Uterus (tissue), 4 donors: Measurements from ENCODE around the gene MICAL1. TPM values are rescaled to one million over a fixed set of nuclear protein-coding genes. Genes with fewer than 3 reads are reported as not detected.

Source experiments
- DNase-seq, 2 donors: peaks; one replicate each; pipeline ENCODE4 v3.0.0-alpha.2; 2019 to 2020
- H3K27ac ChIP-seq, 2 donors: fragments of 200-600 bp; sonication (generic); 1 replicate in 1 of 2; 2 replicates in 1 of 2; pipeline ENCODE4 v1.5.1; 2016 to 2018
- H3K27me3 ChIP-seq, 2 donors: fragments of 200-600 bp; sonication (generic); one replicate each; pipeline ENCODE4 v1.5.1; 2018 to 2019; ENCODE audit warnings: control low read depth in 1 of 2
- H3K36me3 ChIP-seq, 2 donors: fragments of 200-600 bp; sonication (generic); one replicate each; pipeline ENCODE4 v1.5.1; 2019; ENCODE audit warnings: control low read depth in 1 of 2
- H3K4me1 ChIP-seq, 2 donors: fragments of 200-600 bp; sonication (generic); one replicate each; pipeline ENCODE4 v1.5.1; 2018 to 2019; ENCODE audit warnings: control low read depth in 1 of 2
- H3K4me3 ChIP-seq, 2 donors: fragments of 200-600 bp; sonication (generic); 1 replicate in 1 of 2; 2 replicates in 1 of 2; pipeline ENCODE4 v1.5.1; 2018 to 2019; ENCODE audit warnings: mild to moderate bottlenecking in 1 of 2
- H3K9me3 ChIP-seq, 2 donors: fragments of 200-600 bp; sonication (generic); one replicate each; pipeline ENCODE4 v1.5.1; 2019; ENCODE audit warnings: control low read depth in 1 of 2
- CTCF ChIP-seq, 4 experiments: fragments of 200-600 bp in 2 of 4; fragments of 450-650 bp in 2 of 4; sonication (generic) in 2 of 4; IDR thresholded peaks; one replicate each; pipeline ENCODE4 v1.5.1; 2016 to 2019; ENCODE audit warnings: antibody characterized with exemption in 4 of 4, mild to moderate bottlenecking in 2 of 4, moderate library complexity in 1 of 4
- POLR2A ChIP-seq, 2 donors: fragments of 450-650 bp; IDR thresholded peaks; one replicate each; pipeline ENCODE4 v1.6.1; 2016; ENCODE audit warnings: antibody characterized with exemption in 2 of 2, mild to moderate bottlenecking in 1 of 2, moderate library complexity in 1 of 2
- intact Hi-C: fragments of 100-400 bp; cut with DNase I; formaldehyde crosslinking; loops from one replicate; pipeline ENCODE4 v1.15.1; 2023; ENCODE audit warnings: low total_unique reads
- total RNA-seq, 4 donors: library from RNA; depleted of rRNA in 3 of 4; stranded (reverse); fragments of >200 nt in 3 of 4; gene quantifications; one replicate each; pipeline versions ENCODE4 v1.1.0 to v1.2.4, GENCODE V29; 2014 to 2023
- donor health status: DM: yes; HTN: yes; CAD: no.

Gene MICAL1
- total RNA-seq, 4 donors from 2014 or later: 27.2 to 46.1 (median 36.2) TPM

- no peak overlapping the region for H3K4me3 ChIP-seq
- H3K27me3 ChIP-seq: no peaks in the 10 kb centered on the region
- DNase-seq: no peak
- intact Hi-C loops: no loop called here
- TF ChIP-seq POLR2A (IDR thresholded peaks at IDR 0.05): no peak
- no peak for TF ChIP-seq CTCF (IDR thresholded peaks at IDR 0.05)
- no peak overlapping the region for H3K27ac ChIP-seq
- H3K4me1 ChIP-seq: no peaks in the 10 kb centered on the region
- H3K36me3 ChIP-seq: no peaks in the 10 kb centered on the region
- H3K9me3 ChIP-seq: no peaks in the 10 kb centered on the region
Observed at GRCh38 chr6:109475625-109476024, 20.1 kb upstream of the MICAL1 start.

GRCh38 chr6:109474995-109475394 lies 19.4 kb upstream of the MICAL1 start:
- Histone ChIP-seq H3K9me3 (no peaks in the 10 kb centered on the region), H3K4me1 (no peaks in the 10 kb centered on the region), H3K27ac (no peak overlapping the region), H3K36me3 (no peaks in the 10 kb centered on the region), H3K4me3 (no peak overlapping the region), H3K27me3 (no peaks in the 10 kb centered on the region)
- TF ChIP-seq CTCF (IDR thresholded peaks at IDR 0.05): no peak
- TF ChIP-seq POLR2A (IDR thresholded peaks at IDR 0.05): no peak
- intact Hi-C loops: no loop called here
- no peak for DNase-seq

GRCh38 chr6:109473120-109473519 lies 17.5 kb upstream of the MICAL1 start:
- Histone ChIP-seq H3K4me3 (no peak overlapping the region), H3K9me3 (no peaks in the 10 kb centered on the region), H3K27ac (no peak overlapping the region), H3K27me3 (no peaks in the 10 kb centered on the region), H3K36me3 (no peaks in the 10 kb centered on the region), H3K4me1 (no peaks in the 10 kb centered on the region)
- intact Hi-C loops: no loop called here
- DNase-seq: no peak
- no peak for TF ChIP-seq CTCF (IDR thresholded peaks at IDR 0.05)
- no peak for TF ChIP-seq POLR2A (IDR thresholded peaks at IDR 0.05)

- TF ChIP-seq POLR2A (IDR thresholded peaks at IDR 0.05) (no peak), CTCF (IDR thresholded peaks at IDR 0.05) (no peak)
Observed at GRCh38 chr6:109472132-109472995, 16.8 kb upstream of the MICAL1 start.

DNA sequence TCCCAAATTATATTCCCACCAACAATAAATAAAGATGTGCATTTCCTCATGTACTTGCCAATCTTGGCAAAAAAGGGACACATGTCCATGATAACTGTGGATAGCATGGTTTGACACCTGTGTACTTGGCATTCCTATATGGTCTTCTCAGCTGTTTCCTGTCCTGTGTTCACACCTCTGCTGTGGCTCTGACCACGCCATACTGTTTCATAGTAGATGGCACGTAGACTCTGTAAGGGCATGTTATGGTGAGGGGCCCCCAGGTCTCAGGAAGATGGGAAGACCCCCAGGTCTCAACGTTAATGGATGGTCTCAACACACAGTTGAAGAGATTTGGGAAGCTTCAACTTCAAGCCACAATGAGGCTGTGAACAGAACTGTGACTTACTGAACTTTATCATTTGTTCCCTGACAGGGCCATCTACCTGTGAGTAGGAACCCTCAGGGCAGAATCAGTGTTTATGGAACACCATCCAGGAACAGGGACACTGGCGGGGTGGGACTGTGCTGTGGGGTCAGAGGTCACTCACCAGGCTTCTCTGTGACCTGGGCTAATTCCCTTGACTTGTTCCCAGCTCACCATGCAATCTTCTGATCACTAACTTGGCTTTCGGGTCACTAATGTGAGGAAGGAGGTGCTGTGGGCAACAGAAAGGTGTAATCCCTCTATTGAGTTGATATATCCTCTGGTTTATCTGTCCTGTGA lies 15.7 kb upstream of the MICAL1 start:
- Histone ChIP-seq H3K4me1 (no peaks in the 10 kb centered on the region), H3K9me3 (no peaks in the 10 kb centered on the region), H3K36me3 (no peaks in the 10 kb centered on the region), H3K27me3 (no peaks in the 10 kb centered on the region), H3K27ac (no peak overlapping the region), H3K4me3 (no peak overlapping the region)
- DNase-seq: no peak
- intact Hi-C loops: no loop called here
- TF ChIP-seq CTCF (IDR thresholded peaks at IDR 0.05) (no peak), POLR2A (IDR thresholded peaks at IDR 0.05) (no peak)

More at GRCh38 chr6:109472132-109472995, 16.8 kb upstream of the MICAL1 start:
- Histone ChIP-seq H3K27ac (no peak overlapping the region), H3K4me3 (no peak overlapping the region), H3K36me3 (no peaks in the 10 kb centered on the region), H3K9me3 (no peaks in the 10 kb centered on the region), H3K4me1 (no peaks in the 10 kb centered on the region), H3K27me3 (no peaks in the 10 kb centered on the region)
- intact Hi-C loops: no loop called here
- DNase-seq: no peak
